Adipose tissue (tissue), 3 donors: Measurements from ENCODE around the gene CAPN5. TPM values are rescaled to one million over a fixed set of nuclear protein-coding genes. Genes with fewer than 3 reads are reported as not detected.
"Not testable (repeated sequence)": the region's sequence is repeated elsewhere in the genome, so short reads cannot be mapped to it uniquely, and the experiment has no call there.

Experiments used
- H3K27ac ChIP-seq: one replicate; pipeline ENCODE4 v1.5.1; 2013; ENCODE audit warnings: low read depth, low read length
- WGBS, 3 donors: extraction: QIAGEN DNeasy Blood & Tissue Kit; methylation state at CpG; one replicate each; pipeline ENCODE4 v1.1.7; 2013; 5-methylcytosine and 5-hydroxymethylcytosine counted together
- polyA plus RNA-seq, 3 donors: library from polyadenylated mRNA; stranded (reverse); fragments of 200-250 nt; gene quantifications; one replicate each; pipeline ENCODE4 v1.2.3, GENCODE V29; 2013
- donor health status: healthy with polysubstance abuse.
- donor health status: Bipolar disorder and iron deficiency.
- donor health status: healthy.

Gene CAPN5
- polyA plus RNA-seq, 3 donors, result 1.2 to 8.5 (median 4.0) TPM

- no peak overlapping the region for H3K27ac ChIP-seq
- 12 to 18% (median 16%) methylated on average over 93 to 109 of the region's 109 CpGs for WGBS, 3 donors
These were observed 27.0 kb upstream of the CAPN5 start for GRCh38 chr11:77039491-77040400.

- H3K27ac ChIP-seq, result no peak overlapping the region
- WGBS, 3 donors, result 67 to 72% (median 72%) methylated on average over 36 to 37 of the region's 37 CpGs
These were observed 26.4 kb upstream of the CAPN5 start for GRCh38 chr11:77040401-77040777.

GRCh38 chr11:77040889-77041288, 25.9 kb upstream of the CAPN5 start:
- no peak overlapping the region for H3K27ac ChIP-seq
- 93 to 94% (median 94%) methylated on average over 13 of the region's 13 CpGs for WGBS, 3 donors

- H3K27ac ChIP-seq, result no peak overlapping the region
These were observed 24.6 kb upstream of the CAPN5 start for GRCh38 chr11:77042111-77042726.

GRCh38 chr11:77044356-77044755, 22.4 kb upstream of the CAPN5 start:
- WGBS, 3 donors, result 73 to 81% (median 79%) methylated on average over 2 of the region's 2 CpGs
- H3K27ac ChIP-seq, result no peak overlapping the region

More at GRCh38 chr11:77042111-77042726, 24.6 kb upstream of the CAPN5 start:
- WGBS, 3 donors, result 87 to 93% (median 91%) methylated on average over 13 of the region's 13 CpGs

- 94 to 96% (median 96%) methylated on average over 9 of the region's 9 CpGs for WGBS, 3 donors
These were observed 21.9 kb upstream of the CAPN5 start for GRCh38 chr11:77044886-77045285.

GRCh38 chr11:77046060-77046501, 20.7 kb upstream of the CAPN5 start:
- H3K27ac ChIP-seq, result no peak overlapping the region
- 2 to 6% (median 6%) methylated on average over 39 of the region's 39 CpGs for WGBS, 3 donors

More at GRCh38 chr11:77044886-77045285, 21.9 kb upstream of the CAPN5 start:
- H3K27ac ChIP-seq, result no peak overlapping the region

GRCh38 chr11:77047007-77047927, 19.5 kb upstream of the CAPN5 start:
- 6 to 11% (median 7%) methylated on average over 15 of the region's 15 CpGs for WGBS, 3 donors
- H3K27ac ChIP-seq, result no peak overlapping the region

GRCh38 chr11:77047928-77048446, 18.8 kb upstream of the CAPN5 start:
- H3K27ac ChIP-seq, result not testable (repeated sequence)
- 66 to 80% (median 69%) methylated on average over 7 of the region's 7 CpGs for WGBS, 3 donors

- 73 to 85% (median 81%) methylated on average over 6 of the region's 6 CpGs for WGBS, 3 donors
- H3K27ac ChIP-seq, result no peak overlapping the region
These were observed 17.7 kb upstream of the CAPN5 start for GRCh38 chr11:77049026-77049425.

GRCh38 chr11:77051511-77051910, 15.3 kb upstream of the CAPN5 start:
- no peak overlapping the region for H3K27ac ChIP-seq
- 87 to 90% (median 89%) methylated on average over 3 of the region's 3 CpGs for WGBS, 3 donors

- no peak overlapping the region for H3K27ac ChIP-seq
- WGBS, 3 donors, result 75 to 81% (median 81%) methylated on average over 7 of the region's 7 CpGs
These were observed 14.3 kb upstream of the CAPN5 start for GRCh38 chr11:77052518-77052917.

- WGBS, 3 donors, result 90 to 92% (median 91%) methylated on average over 14 of the region's 14 CpGs
These were observed 13.4 kb upstream of the CAPN5 start for GRCh38 chr11:77053217-77054015.

GRCh38 chr11:77054084-77054483, 12.7 kb upstream of the CAPN5 start:
- WGBS, 3 donors, result 70 to 85% (median 79%) methylated on average over 1 of the region's 1 CpG
- no peak overlapping the region for H3K27ac ChIP-seq

More at GRCh38 chr11:77053217-77054015, 13.4 kb upstream of the CAPN5 start:
- no peak overlapping the region for H3K27ac ChIP-seq

GRCh38 chr11:77055101-77055561, 11.6 kb upstream of the CAPN5 start:
- WGBS, 3 donors, result 49 to 85% (median 79%) methylated on average over 2 of the region's 2 CpGs
- H3K27ac ChIP-seq, result no peak overlapping the region

- WGBS, 3 donors, result 96 to 100% (median 97%) methylated on average over 5 of the region's 5 CpGs
- no peak overlapping the region for H3K27ac ChIP-seq
These were observed 10.9 kb upstream of the CAPN5 start for GRCh38 chr11:77055913-77056312.

- 81 to 89% (median 84%) methylated on average over 3 of the region's 3 CpGs for WGBS, 3 donors
These were observed 9.9 kb upstream of the CAPN5 start for GRCh38 chr11:77056814-77057402.

More at GRCh38 chr11:77056814-77057402, 9.9 kb upstream of the CAPN5 start:
- H3K27ac ChIP-seq, result no peak overlapping the region
